ENCODE measurements around the gene FBXO42.

GRCh38 chr1:16276302-16277030, 75.8 kb downstream of the FBXO42 start:
- TF ChIP-seq, protein P1, sequence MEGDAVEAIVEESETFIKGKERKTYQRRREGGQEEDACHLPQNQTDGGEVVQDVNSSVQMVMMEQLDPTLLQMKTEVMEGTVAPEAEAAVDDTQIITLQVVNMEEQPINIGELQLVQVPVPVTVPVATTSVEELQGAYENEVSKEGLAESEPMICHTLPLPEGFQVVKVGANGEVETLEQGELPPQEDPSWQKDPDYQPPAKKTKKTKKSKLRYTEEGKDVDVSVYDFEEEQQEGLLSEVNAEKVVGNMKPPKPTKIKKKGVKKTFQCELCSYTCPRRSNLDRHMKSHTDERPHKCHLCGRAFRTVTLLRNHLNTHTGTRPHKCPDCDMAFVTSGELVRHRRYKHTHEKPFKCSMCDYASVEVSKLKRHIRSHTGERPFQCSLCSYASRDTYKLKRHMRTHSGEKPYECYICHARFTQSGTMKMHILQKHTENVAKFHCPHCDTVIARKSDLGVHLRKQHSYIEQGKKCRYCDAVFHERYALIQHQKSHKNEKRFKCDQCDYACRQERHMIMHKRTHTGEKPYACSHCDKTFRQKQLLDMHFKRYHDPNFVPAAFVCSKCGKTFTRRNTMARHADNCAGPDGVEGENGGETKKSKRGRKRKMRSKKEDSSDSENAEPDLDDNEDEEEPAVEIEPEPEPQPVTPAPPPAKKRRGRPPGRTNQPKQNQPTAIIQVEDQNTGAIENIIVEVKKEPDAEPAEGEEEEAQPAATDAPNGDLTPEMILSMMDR (IDR thresholded peaks at IDR 0.05), result no peak
- no peak for TF ChIP-seq POLR2A (IDR thresholded peaks at IDR 0.05)
- TF ChIP-seq EP300 (IDR thresholded peaks at IDR 0.05), result no peak

Measured in upper lobe of left lung (tissue), 4 donors.